Spleen (tissue), 13 donors: ENCODE results near the gene PTX3. TPM values are rescaled to one million over a fixed set of nuclear protein-coding genes. Genes with fewer than 3 reads are reported as not detected.
A peak's percentile ranks its signal among the peaks of the same experiment; 100 is the strongest.

Source experiments
- DNase-seq: peaks from one replicate; pipeline ENCODE4 v3.0.0-alpha.2; 2020
- H3K27ac ChIP-seq, 8 donors: fragments of 200-600 bp; sonication (generic) in 7 of 8; 1 replicate in 4 of 8; 2 replicates in 4 of 8; pipeline versions ENCODE4 v1.5.0 to v1.8.0; 2016 to 2021; ENCODE audit warnings: inconsistent platforms in 4 of 8, mild to moderate bottlenecking in 4 of 8, moderate library complexity in 1 of 8
- H3K27me3 ChIP-seq, 7 donors: fragments of 200-600 bp; sonication (generic) in 6 of 7; replicated peaks in 1 of 7; 1 replicate in 4 of 7; 2 replicates in 3 of 7; pipeline versions ENCODE4 v1.5.0 to v1.8.0; 2016 to 2021; ENCODE audit warnings: inconsistent platforms in 3 of 7, mild to moderate bottlenecking in 1 of 7
- H3K36me3 ChIP-seq, 6 donors: fragments of 200-600 bp; sonication (generic) in 5 of 6; 1 replicate in 4 of 6; 2 replicates in 2 of 6; pipeline versions ENCODE4 v1.5.0 to v1.8.0; 2016 to 2021; ENCODE audit warnings: inconsistent platforms in 2 of 6
- H3K4me1 ChIP-seq, 6 donors: fragments of 200-600 bp; sonication (generic) in 5 of 6; 1 replicate in 3 of 6; 2 replicates in 3 of 6; pipeline versions ENCODE4 v1.5.0 to v1.8.0; 2016 to 2021; ENCODE audit warnings: inconsistent platforms in 3 of 6
- H3K4me3 ChIP-seq, 8 donors: fragments of 200-600 bp; sonication (generic) in 7 of 8; 1 replicate in 4 of 8; 2 replicates in 4 of 8; pipeline versions ENCODE4 v1.5.0 to v1.8.0; 2016 to 2021; ENCODE audit warnings: inconsistent platforms in 4 of 8, mild to moderate bottlenecking in 4 of 8, moderate library complexity in 2 of 8
- H3K9me3 ChIP-seq, 8 donors: fragments of 200-600 bp; sonication (generic) in 7 of 8; 1 replicate in 4 of 8; 2 replicates in 4 of 8; pipeline versions ENCODE4 v1.5.0 to v1.8.0; 2016 to 2021; ENCODE audit warnings: inconsistent platforms in 4 of 8
- POLR2A ChIP-seq, 3 donors: fragments of 450-650 bp; IDR thresholded peaks; one replicate each; pipeline ENCODE4 v1.5.1; 2017; ENCODE audit warnings: antibody characterized with exemption in 3 of 3, mild to moderate bottlenecking in 1 of 3
- POLR2AphosphoS5 ChIP-seq, 3 donors: sonication (generic); formaldehyde crosslinking; IDR thresholded peaks; one replicate each; pipeline ENCODE4 v1.5.1; 2017; ENCODE audit warnings: antibody characterized with exemption in 3 of 3
- WGBS, 5 donors: extraction: QIAGEN DNeasy Blood & Tissue Kit in 3 of 5; methylation state at CpG; one replicate each; pipeline versions ENCODE4 v1.1.5 to v1.1.7; 2013 to 2018; 5-methylcytosine and 5-hydroxymethylcytosine counted together
- intact Hi-C: fragments of 100-400 bp; cut with DNase I; formaldehyde crosslinking; loops from one replicate; pipeline ENCODE4 v1.15.0; 2023; ENCODE audit warnings: low total_unique reads
- long read RNA-seq, 2 donors: transcript quantifications; one replicate each; lab custom pipeline, GENCODE V29; 2026
- polyA plus RNA-seq, 3 donors: library from polyadenylated mRNA; stranded (reverse); fragments of 200-250 nt; gene quantifications; one replicate each; pipeline ENCODE4 v1.2.1, GENCODE V29; 2013
- total RNA-seq, 7 donors: library from RNA; depleted of rRNA in 3 of 7; stranded (reverse); fragments of >200 nt in 3 of 7; fragmentation: NEBNext Ultra II Directional in 4 of 7; extraction: Animal tissue kit (Norgen Biotek cat#: 25700) in 4 of 7; gene quantifications; one replicate each; pipeline versions ENCODE4 v1.1.0 to v1.2.1, GENCODE V29; 2016 to 2021
- TF ChIP-seq, protein P1 (sequence below), 11 experiments: fragments of 200-600 bp in 7 of 11; fragments of 450-650 bp in 4 of 11; sonication (generic) in 4 of 11; IDR thresholded peaks in 8 of 11; conservative IDR thresholded peaks in 3 of 11; 1 replicate in 7 of 11; 2 replicates in 4 of 11; pipeline versions ENCODE4 v1.4.0 to v1.8.0; 2016 to 2021; ENCODE audit warnings: antibody characterized with exemption in 11 of 11, inconsistent platforms in 4 of 11, mild to moderate bottlenecking in 1 of 11
- donor health status: healthy with polysubstance abuse.
- donor health status: DM: no; HTN: no; CAD: no; lungs with moderate emphysema.
- donor health status: DM: no; HTN: no; CAD: no.
- donor health status: Bipolar disorder and iron deficiency.
- donor health status: healthy.
- donor health status: DM: no; HTN: no; CAD: no.
- donor health status: DM: yes; HTN: yes; CAD: no.

Gene PTX3
- total RNA-seq: 10 to 100 TPM in 6 of 7 donors, 1 to 10 TPM in 1; 8.1 to 26.5 (median 21.4) TPM
- polyA plus RNA-seq: 10 to 100 TPM in 1 of 3 donors, 1 to 10 TPM in 2; 3.3 to 12.2 (median 5.7) TPM
- long read RNA-seq, donor 1, transcript PTX3-201 (3 exons, 1,940 nt): major isoform, 14 of 14 reads
- long read RNA-seq, donor 1, partial matches to known transcripts: 0 of 14 reads
- long read RNA-seq, donor 1, other reads (novel, unspliced or antisense): 0 of 14 reads
- long read RNA-seq, donor 2, transcript PTX3-201 (3 exons, 1,940 nt): major isoform, 17 of 17 reads
- long read RNA-seq, donor 2, partial matches to known transcripts: 0 of 17 reads
- long read RNA-seq, donor 2, other reads (novel, unspliced or antisense): 0 of 17 reads

DNA sequence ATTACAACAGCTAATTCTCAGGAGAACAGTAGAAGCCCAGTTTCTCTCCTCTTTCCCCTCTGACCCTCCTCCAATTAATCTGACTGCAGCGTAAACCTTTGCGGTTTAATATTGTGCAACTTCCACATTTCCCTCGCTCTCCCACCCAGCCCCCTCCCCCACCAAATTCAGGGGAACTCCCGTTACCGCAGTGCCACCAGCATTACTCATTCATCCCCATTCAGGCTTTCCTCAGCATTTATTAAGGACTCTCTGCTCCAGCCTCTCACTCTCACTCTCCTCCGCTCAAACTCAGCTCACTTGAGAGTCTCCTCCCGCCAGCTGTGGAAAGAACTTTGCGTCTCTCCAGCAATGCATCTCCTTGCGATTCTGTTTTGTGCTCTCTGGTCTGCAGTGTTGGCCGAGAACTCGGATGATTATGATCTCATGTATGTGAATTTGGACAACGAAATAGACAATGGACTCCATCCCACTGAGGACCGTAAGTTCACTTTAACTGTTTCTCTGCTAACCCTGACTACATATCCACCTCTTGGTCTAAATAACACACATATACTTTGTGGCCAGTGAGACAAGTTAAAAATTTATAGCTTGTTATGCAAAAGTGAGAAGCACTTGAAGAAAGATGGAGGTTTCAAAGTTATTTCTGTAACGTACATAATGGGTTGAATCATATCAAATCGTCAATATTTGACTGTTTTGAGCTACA, at the start of gene PTX3:
TSS of gene PTX3 (plus strand) at position 268 of the 709 bp plus-strand sequence. CDS start at position 352, 84 bp downstream.
- WGBS, 5 donors: 1 to 4% (median 2%) methylated on average over 15 of the region's 15 CpGs
- intact Hi-C loops: no loop called here
- Histone ChIP-seq H3K27me3 (peaks cover 0 to 41% (median 11%) of the 10 kb centered on the region in 7 donors), H3K9me3 (no peaks in the 10 kb centered on the region), H3K27ac (peak within 1 kb of the TSS; percentile 38 to 87 (median 83)), H3K4me1 (peaks cover 0 to 42% (median 18%) of the 10 kb centered on the region in 6 donors), H3K4me3 (peak within 1 kb of the TSS; percentile 24 to 73 (median 56)), H3K36me3 (no peaks in the 10 kb centered on the region)
- no peak for DNase-seq
- TF ChIP-seq, protein P1, sequence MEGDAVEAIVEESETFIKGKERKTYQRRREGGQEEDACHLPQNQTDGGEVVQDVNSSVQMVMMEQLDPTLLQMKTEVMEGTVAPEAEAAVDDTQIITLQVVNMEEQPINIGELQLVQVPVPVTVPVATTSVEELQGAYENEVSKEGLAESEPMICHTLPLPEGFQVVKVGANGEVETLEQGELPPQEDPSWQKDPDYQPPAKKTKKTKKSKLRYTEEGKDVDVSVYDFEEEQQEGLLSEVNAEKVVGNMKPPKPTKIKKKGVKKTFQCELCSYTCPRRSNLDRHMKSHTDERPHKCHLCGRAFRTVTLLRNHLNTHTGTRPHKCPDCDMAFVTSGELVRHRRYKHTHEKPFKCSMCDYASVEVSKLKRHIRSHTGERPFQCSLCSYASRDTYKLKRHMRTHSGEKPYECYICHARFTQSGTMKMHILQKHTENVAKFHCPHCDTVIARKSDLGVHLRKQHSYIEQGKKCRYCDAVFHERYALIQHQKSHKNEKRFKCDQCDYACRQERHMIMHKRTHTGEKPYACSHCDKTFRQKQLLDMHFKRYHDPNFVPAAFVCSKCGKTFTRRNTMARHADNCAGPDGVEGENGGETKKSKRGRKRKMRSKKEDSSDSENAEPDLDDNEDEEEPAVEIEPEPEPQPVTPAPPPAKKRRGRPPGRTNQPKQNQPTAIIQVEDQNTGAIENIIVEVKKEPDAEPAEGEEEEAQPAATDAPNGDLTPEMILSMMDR (IDR thresholded peaks at IDR 0.05 in 8 of 11, conservative IDR thresholded peaks at IDR 0.05 in 3 of 11): no peak
- peak in 2 of 3 donors; percentile 37 to 85 for TF ChIP-seq POLR2AphosphoS5 (IDR thresholded peaks at IDR 0.05)

DNA sequence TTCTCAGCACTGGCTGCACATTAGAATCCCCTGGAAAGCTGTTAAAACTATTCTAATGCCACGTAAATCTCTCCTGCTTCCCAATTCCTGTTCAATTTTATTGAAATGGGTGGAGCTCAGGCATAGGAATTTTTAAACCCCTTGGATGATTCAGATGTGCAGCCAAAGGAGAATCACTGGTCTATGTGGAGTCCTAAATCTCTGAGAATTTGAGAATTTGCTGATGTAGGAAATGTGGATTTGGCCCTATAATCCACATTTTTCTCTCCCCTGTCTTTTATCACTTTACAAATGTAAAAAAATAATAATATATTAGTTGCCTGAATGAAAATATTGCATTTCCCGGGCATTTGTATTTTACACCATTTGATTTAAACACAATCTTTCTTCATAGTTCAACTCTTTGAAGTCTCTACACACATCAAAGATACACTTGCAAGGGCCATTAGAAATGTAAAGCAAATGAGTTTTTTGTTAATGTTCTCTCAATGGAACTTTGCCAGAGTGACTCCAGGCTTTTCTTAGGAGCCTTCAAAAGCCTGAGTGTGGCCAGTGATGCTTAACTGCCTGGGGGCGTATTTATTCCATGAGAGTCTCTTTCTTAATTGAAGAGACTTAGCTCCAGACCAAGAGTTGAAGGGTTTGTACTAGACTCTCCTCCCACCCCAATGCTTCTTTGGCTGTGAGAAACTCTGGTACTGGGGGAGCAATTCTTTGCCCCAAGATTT, 48.8 kb upstream of the PTX3 start:
- 30 to 88% (median 54%) methylated on average over 3 of the region's 3 CpGs for WGBS, 5 donors
- intact Hi-C loops: no loop called here
- DNase-seq: no peak
- Histone ChIP-seq H3K36me3 (no peaks in the 10 kb centered on the region), H3K27ac (no peak overlapping the region), H3K4me1 (no peaks in the 10 kb centered on the region), H3K9me3 (peaks cover 0 to 11% (median 0%) of the 10 kb centered on the region in 8 donors), H3K4me3 (no peak overlapping the region), H3K27me3 (no peaks in the 10 kb centered on the region)
- TF ChIP-seq, protein P1 (IDR thresholded peaks at IDR 0.05 in 8 of 11, conservative IDR thresholded peaks at IDR 0.05 in 3 of 11): no peak
- TF ChIP-seq POLR2A (IDR thresholded peaks at IDR 0.05) (no peak), POLR2AphosphoS5 (IDR thresholded peaks at IDR 0.05) (no peak)

DNA sequence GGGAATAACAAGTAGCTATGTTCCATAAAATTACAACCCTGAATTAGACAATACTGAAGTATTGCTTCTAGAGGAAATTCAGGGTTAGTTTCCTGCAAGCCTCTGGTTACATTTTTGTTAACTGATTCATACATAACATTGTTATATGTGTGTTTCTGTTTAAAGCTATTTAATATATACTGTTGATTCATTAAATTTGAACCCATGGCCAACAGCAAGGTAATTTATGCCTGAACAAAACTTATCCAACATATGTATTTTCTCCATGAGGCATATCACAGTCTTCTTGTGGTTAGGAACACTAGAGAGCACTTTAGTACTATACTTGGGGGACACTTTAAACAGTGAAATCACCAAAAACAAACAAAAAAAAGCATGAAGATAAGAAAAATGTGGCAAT, 47.7 kb upstream of the PTX3 start:
- Histone ChIP-seq H3K9me3 (peaks cover 0 to 11% (median 0%) of the 10 kb centered on the region in 8 donors), H3K27ac (no peak overlapping the region), H3K36me3 (no peaks in the 10 kb centered on the region), H3K4me1 (no peaks in the 10 kb centered on the region), H3K27me3 (no peaks in the 10 kb centered on the region), H3K4me3 (no peak overlapping the region)
- TF ChIP-seq POLR2AphosphoS5 (IDR thresholded peaks at IDR 0.05) (no peak), POLR2A (IDR thresholded peaks at IDR 0.05) (no peak)
- TF ChIP-seq, protein P1 (IDR thresholded peaks at IDR 0.05 in 8 of 11, conservative IDR thresholded peaks at IDR 0.05 in 3 of 11): no peak
- no peak for DNase-seq
- intact Hi-C loops: no loop called here
